ENCODE data around the gene TMC2.
"Not testable (repeated sequence)": the region's sequence is repeated elsewhere in the genome, so short reads cannot be mapped to it uniquely, and the experiment has no call there.

The TMC2 gene

GRCh38 chr20:2659547-2659946 lies 123.2 kb downstream of the TMC2 start:
- no peak overlapping the region for H3K27ac ChIP-seq (ENCODE audit: insufficient read depth, low read depth, low read length, poor library complexity, severe bottlenecking)
- peaks cover 1% of the 10 kb centered on the region for H3K4me1 ChIP-seq (ENCODE audit: control insufficient read depth, insufficient read depth, low read length)
- no peaks in the 10 kb centered on the region for H3K9me3 ChIP-seq (ENCODE audit: control insufficient read depth, low read length)
- 92 to 97% methylated on average over 10 of the region's 10 CpGs for WGBS, 2 experiments
- no peaks in the 10 kb centered on the region for H3K27me3 ChIP-seq (ENCODE audit: control insufficient read depth, insufficient read depth, low read length, poor library complexity, severe bottlenecking)
- peaks cover 49% of the 10 kb centered on the region for H3K36me3 ChIP-seq (ENCODE audit: control insufficient read depth, insufficient read depth, low read length)
- H3K4me3 ChIP-seq (ENCODE audit: insufficient read depth, low read depth, low read length) = no peak overlapping the region

GRCh38 chr20:2663364-2663886 lies 127.1 kb downstream of the TMC2 start:
- no peaks in the 10 kb centered on the region for H3K4me1 ChIP-seq (ENCODE audit: control insufficient read depth, insufficient read depth, low read length)
- peak overlapping the region; percentile 90 for H3K4me3 ChIP-seq (ENCODE audit: insufficient read depth, low read depth, low read length)
- peaks cover 11% of the 10 kb centered on the region for H3K36me3 ChIP-seq (ENCODE audit: control insufficient read depth, insufficient read depth, low read length)
- H3K27me3 ChIP-seq (ENCODE audit: control insufficient read depth, insufficient read depth, low read length, poor library complexity, severe bottlenecking) = peaks cover 18% of the 10 kb centered on the region
- H3K27ac ChIP-seq (ENCODE audit: insufficient read depth, low read depth, low read length, poor library complexity, severe bottlenecking) = no peak overlapping the region
- no peaks in the 10 kb centered on the region for H3K9me3 ChIP-seq (ENCODE audit: control insufficient read depth, low read length)
- 11 to 12% methylated on average over 13 of the region's 13 CpGs for WGBS, 2 experiments

DNA sequence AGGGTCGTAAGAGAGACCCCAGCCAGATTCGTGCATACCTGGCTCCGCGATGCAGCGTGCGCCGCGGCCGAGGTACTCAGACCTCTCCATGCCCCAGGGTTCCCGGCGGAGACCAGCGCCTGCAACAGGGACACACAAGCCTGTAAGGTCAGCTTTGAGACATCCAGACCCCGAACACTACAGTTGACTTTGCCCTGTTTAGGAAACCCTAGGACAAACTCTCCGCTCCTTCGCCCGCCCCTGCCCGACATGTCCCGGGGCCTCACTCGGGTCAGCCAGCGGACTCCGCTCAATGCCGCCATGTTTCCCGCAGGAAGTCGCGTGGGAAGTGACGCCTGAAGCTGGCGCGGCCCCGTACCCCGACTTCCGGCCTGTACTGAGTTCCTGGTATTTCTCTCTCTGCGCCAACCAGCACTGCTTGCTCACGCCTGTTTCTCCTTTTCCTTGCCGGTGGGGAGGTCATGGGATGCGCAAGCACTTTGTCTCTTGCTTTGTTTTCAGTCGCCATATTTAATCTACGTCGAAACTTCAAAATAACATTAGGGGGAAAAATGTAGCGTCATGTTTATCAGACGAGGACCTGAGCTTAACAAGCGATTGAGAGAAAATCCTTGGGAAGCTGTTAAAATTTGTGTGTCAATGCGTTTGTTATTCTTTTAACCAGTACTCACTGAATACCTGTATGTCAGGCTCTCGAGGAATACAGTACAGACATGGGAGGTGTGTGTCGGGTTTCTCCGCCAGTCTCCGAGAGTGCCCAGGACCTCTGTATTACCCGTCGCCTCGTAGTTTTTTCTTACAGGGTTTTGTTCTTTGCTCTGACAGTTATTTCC lies 127.7 kb downstream of the TMC2 start, which contains the start of gene IDH3B:
IDH3B (minus strand) TSS at position 330 of the 833 bp plus-strand sequence; CDS start at position 302, 28 bp downstream.
- peaks cover 6% of the 10 kb centered on the region for H3K36me3 ChIP-seq (ENCODE audit: control insufficient read depth, insufficient read depth, low read length)
- WGBS, 2 experiments = 16% methylated on average over 49 of the region's 49 CpGs

GRCh38 chr20:2671977-2672376 lies 135.6 kb downstream of the TMC2 start:
- Histone ChIP-seq H3K4me1 (ENCODE audit: control insufficient read depth, insufficient read depth, low read length) (no peaks in the 10 kb centered on the region), H3K9me3 (ENCODE audit: control insufficient read depth, low read length) (no peaks in the 10 kb centered on the region), H3K4me3 (ENCODE audit: insufficient read depth, low read depth, low read length) (no peak overlapping the region), H3K27me3 (ENCODE audit: control insufficient read depth, insufficient read depth, low read length, poor library complexity, severe bottlenecking) (peaks cover 36% of the 10 kb centered on the region), H3K36me3 (ENCODE audit: control insufficient read depth, insufficient read depth, low read length) (no peaks in the 10 kb centered on the region), H3K27ac (ENCODE audit: insufficient read depth, low read depth, low read length, poor library complexity, severe bottlenecking) (no peak overlapping the region)
- WGBS, 2 experiments = 25 to 40% methylated on average over 4 of the region's 4 CpGs

More for the DNA sequence above, 127.7 kb downstream of the TMC2 start, which contains the start of gene IDH3B:
- no peaks in the 10 kb centered on the region for H3K4me1 ChIP-seq (ENCODE audit: control insufficient read depth, insufficient read depth, low read length)
- peaks cover 25% of the 10 kb centered on the region for H3K27me3 ChIP-seq (ENCODE audit: control insufficient read depth, insufficient read depth, low read length, poor library complexity, severe bottlenecking)
- H3K27ac ChIP-seq (ENCODE audit: insufficient read depth, low read depth, low read length, poor library complexity, severe bottlenecking) = peak within 1 kb of the TSS; percentile 87
- H3K9me3 ChIP-seq (ENCODE audit: control insufficient read depth, low read length) = no peaks in the 10 kb centered on the region
- H3K4me3 ChIP-seq (ENCODE audit: insufficient read depth, low read depth, low read length) = peak within 1 kb of the TSS; percentile 90

DNA sequence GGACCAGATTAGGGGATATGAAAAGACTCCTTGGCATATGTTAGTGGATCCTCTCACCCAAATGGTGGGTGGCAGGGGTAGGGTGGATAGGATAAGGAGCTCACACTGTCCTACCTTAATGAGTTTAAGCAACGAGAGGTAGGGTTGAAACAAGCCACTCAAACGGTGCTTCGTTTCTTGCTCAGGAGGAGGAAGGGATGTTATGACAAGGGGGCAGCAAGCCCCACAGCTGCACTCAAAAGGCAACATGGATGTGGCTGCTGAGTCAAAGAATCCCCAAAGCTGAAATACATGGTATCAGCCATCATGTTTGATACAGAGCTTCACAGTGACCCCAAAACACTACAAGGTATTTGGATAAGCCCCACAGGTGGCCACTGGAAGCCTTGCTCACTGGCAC lies 136.1 kb downstream of the TMC2 start:
- H3K4me3 ChIP-seq (ENCODE audit: insufficient read depth, low read depth, low read length) = no peak overlapping the region
- H3K4me1 ChIP-seq (ENCODE audit: control insufficient read depth, insufficient read depth, low read length) = no peaks in the 10 kb centered on the region
- H3K27ac ChIP-seq (ENCODE audit: insufficient read depth, low read depth, low read length, poor library complexity, severe bottlenecking) = no peak overlapping the region
- H3K27me3 ChIP-seq (ENCODE audit: control insufficient read depth, insufficient read depth, low read length, poor library complexity, severe bottlenecking) = peaks cover 33% of the 10 kb centered on the region
- no peaks in the 10 kb centered on the region for H3K9me3 ChIP-seq (ENCODE audit: control insufficient read depth, low read length)
- 86 to 88% methylated on average over 3 of the region's 3 CpGs for WGBS, 2 experiments
- no peaks in the 10 kb centered on the region for H3K36me3 ChIP-seq (ENCODE audit: control insufficient read depth, insufficient read depth, low read length)

GRCh38 chr20:2673453-2673852 lies 137.1 kb downstream of the TMC2 start:
- Histone ChIP-seq H3K4me3 (ENCODE audit: insufficient read depth, low read depth, low read length) (no peak overlapping the region), H3K4me1 (ENCODE audit: control insufficient read depth, insufficient read depth, low read length) (no peaks in the 10 kb centered on the region), H3K27me3 (ENCODE audit: control insufficient read depth, insufficient read depth, low read length, poor library complexity, severe bottlenecking) (peaks cover 23% of the 10 kb centered on the region), H3K9me3 (ENCODE audit: control insufficient read depth, low read length) (no peaks in the 10 kb centered on the region), H3K36me3 (ENCODE audit: control insufficient read depth, insufficient read depth, low read length) (no peaks in the 10 kb centered on the region), H3K27ac (ENCODE audit: insufficient read depth, low read depth, low read length, poor library complexity, severe bottlenecking) (no peak overlapping the region)
- 87 to 90% methylated on average over 4 of the region's 4 CpGs for WGBS, 2 experiments

DNA sequence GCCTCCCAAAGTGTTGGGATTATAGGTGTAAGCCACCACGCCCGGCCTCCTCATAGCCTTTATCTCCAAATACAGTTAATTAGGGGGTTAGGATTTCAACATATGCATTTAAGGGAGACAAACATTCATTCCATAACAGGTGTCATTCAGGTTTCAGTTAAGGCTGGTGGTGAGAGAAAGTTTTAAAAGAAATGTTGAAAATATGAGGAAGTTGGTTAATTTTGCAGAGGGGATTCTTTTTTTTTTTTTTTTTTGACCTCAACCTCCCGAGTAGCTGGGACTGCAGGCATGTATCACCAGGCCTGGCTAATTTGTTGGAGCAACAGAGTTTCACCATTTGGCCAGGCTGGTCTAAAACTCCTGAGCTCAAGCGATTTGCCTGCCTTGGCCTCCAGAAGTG lies 143.7 kb downstream of the TMC2 start:
- Histone ChIP-seq H3K4me1 (ENCODE audit: control insufficient read depth, insufficient read depth, low read length) (no peaks in the 10 kb centered on the region), H3K36me3 (ENCODE audit: control insufficient read depth, insufficient read depth, low read length) (no peaks in the 10 kb centered on the region), H3K27me3 (ENCODE audit: control insufficient read depth, insufficient read depth, low read length, poor library complexity, severe bottlenecking) (peaks cover 12% of the 10 kb centered on the region), H3K27ac (ENCODE audit: insufficient read depth, low read depth, low read length, poor library complexity, severe bottlenecking) (no peak overlapping the region), H3K4me3 (ENCODE audit: insufficient read depth, low read depth, low read length) (no peak overlapping the region), H3K9me3 (ENCODE audit: control insufficient read depth, low read length) (no peaks in the 10 kb centered on the region)
- WGBS, 2 experiments = 80 to 87% methylated on average over 2 of the region's 4 CpGs

- not testable (repeated sequence) for H3K4me1 ChIP-seq (ENCODE audit: control insufficient read depth, insufficient read depth, low read length); H3K4me3 ChIP-seq (ENCODE audit: insufficient read depth, low read depth, low read length); H3K27ac ChIP-seq (ENCODE audit: insufficient read depth, low read depth, low read length, poor library complexity, severe bottlenecking); H3K36me3 ChIP-seq (ENCODE audit: control insufficient read depth, insufficient read depth, low read length); H3K9me3 ChIP-seq (ENCODE audit: control insufficient read depth, low read length)
- 88 to 95% methylated on average over 3 of the region's 3 CpGs for WGBS, 2 experiments
- H3K27me3 ChIP-seq (ENCODE audit: control insufficient read depth, insufficient read depth, low read length, poor library complexity, severe bottlenecking) = peaks cover 32% of the 10 kb centered on the region
Observed at GRCh38 chr20:2682040-2682439, 145.7 kb downstream of the TMC2 start.

GRCh38 chr20:2684817-2685216 lies 148.4 kb downstream of the TMC2 start:
- not testable (repeated sequence) for H3K4me1 ChIP-seq (ENCODE audit: control insufficient read depth, insufficient read depth, low read length); H3K36me3 ChIP-seq (ENCODE audit: control insufficient read depth, insufficient read depth, low read length); H3K9me3 ChIP-seq (ENCODE audit: control insufficient read depth, low read length); H3K27ac ChIP-seq (ENCODE audit: insufficient read depth, low read depth, low read length, poor library complexity, severe bottlenecking); H3K4me3 ChIP-seq (ENCODE audit: insufficient read depth, low read depth, low read length)
- 90 to 94% methylated on average over 3 of the region's 4 CpGs for WGBS, 2 experiments
- peaks cover 59% of the 10 kb centered on the region for H3K27me3 ChIP-seq (ENCODE audit: control insufficient read depth, insufficient read depth, low read length, poor library complexity, severe bottlenecking)

- no peak overlapping the region for H3K4me3 ChIP-seq (ENCODE audit: insufficient read depth, low read depth, low read length)
- H3K36me3 ChIP-seq (ENCODE audit: control insufficient read depth, insufficient read depth, low read length) = no peaks in the 10 kb centered on the region
- no peaks in the 10 kb centered on the region for H3K4me1 ChIP-seq (ENCODE audit: control insufficient read depth, insufficient read depth, low read length)
- no peaks in the 10 kb centered on the region for H3K9me3 ChIP-seq (ENCODE audit: control insufficient read depth, low read length)
- H3K27ac ChIP-seq (ENCODE audit: insufficient read depth, low read depth, low read length, poor library complexity, severe bottlenecking) = no peak overlapping the region
- WGBS, 2 experiments = 38 to 39% methylated on average over 6 of the region's 6 CpGs
- peaks cover 78% of the 10 kb centered on the region for H3K27me3 ChIP-seq (ENCODE audit: control insufficient read depth, insufficient read depth, low read length, poor library complexity, severe bottlenecking)
Observed at GRCh38 chr20:2687514-2687913, 151.1 kb downstream of the TMC2 start.

All from ectodermal cell (in vitro differentiated cells).